ENCODE data around the gene ODF2L.

DNA sequence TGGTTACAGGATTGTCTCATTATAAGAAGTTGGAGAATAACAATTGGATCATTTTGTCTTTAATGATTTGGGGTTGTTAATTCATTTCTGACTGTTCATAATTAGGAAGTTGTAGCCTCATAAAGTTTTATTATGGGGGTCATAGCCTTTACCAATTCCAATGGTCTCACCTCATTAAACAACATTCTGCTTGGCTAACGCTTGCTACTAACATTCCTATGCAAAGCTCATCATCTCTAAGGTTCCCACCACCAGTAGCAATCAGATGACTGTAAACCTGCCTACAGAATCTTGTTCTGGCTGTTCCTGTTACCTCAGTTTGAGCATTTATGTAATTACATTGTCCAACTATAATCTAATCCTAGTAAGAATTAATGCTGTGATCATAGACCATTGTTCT lies 60.2 kb downstream of the ODF2L start:
- TF ChIP-seq, protein P1, sequence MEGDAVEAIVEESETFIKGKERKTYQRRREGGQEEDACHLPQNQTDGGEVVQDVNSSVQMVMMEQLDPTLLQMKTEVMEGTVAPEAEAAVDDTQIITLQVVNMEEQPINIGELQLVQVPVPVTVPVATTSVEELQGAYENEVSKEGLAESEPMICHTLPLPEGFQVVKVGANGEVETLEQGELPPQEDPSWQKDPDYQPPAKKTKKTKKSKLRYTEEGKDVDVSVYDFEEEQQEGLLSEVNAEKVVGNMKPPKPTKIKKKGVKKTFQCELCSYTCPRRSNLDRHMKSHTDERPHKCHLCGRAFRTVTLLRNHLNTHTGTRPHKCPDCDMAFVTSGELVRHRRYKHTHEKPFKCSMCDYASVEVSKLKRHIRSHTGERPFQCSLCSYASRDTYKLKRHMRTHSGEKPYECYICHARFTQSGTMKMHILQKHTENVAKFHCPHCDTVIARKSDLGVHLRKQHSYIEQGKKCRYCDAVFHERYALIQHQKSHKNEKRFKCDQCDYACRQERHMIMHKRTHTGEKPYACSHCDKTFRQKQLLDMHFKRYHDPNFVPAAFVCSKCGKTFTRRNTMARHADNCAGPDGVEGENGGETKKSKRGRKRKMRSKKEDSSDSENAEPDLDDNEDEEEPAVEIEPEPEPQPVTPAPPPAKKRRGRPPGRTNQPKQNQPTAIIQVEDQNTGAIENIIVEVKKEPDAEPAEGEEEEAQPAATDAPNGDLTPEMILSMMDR (IDR thresholded peaks at IDR 0.05; ENCODE audit: low read depth, low read length), result no peak
- TF ChIP-seq POLR2A (IDR thresholded peaks at IDR 0.05; ENCODE audit: extremely low read depth, insufficient read length), result no peak
- TF ChIP-seq, protein P2, sequence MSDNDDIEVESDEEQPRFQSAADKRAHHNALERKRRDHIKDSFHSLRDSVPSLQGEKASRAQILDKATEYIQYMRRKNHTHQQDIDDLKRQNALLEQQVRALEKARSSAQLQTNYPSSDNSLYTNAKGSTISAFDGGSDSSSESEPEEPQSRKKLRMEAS (IDR thresholded peaks at IDR 0.05; ENCODE audit: low read depth, low read length), result no peak
